ENCODE measurements around the gene ACSM2B.
"Not testable (repeated sequence)": the region's sequence is repeated elsewhere in the genome, so short reads cannot be mapped to it uniquely, and the experiment has no call there.

Gene ACSM2B

DNA sequence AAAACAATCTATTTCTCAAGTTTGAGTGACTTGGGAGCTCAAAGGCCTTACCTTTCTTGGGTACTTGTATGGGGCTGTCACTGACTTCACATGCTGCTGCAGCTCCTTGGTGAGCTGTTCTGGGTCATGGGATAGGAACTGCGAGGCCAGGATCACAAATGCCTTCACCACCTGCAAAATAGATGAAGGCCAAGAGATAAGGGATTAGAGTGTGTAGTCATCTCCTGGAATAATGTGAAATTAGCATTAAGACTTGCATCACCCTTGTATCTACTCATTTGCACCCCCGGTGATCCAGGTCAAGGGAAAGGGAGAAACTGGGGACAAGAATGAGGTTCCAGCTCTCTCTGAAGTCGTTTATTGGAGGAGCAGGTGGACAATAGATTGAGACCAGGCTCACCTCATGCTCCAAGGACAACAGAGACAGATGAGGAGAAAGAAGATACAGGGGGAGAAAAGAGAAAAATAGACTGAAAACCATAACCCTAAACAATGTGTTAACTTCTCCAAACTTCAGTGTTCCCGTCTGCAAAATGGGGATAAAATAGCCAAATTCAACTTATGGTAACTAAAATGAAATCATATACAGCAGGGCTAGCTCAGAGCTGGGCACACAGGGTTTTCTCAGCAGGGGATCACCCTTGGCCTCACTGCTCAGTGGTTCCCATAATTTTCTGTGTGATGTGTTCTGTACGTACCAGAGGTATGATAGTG lies 35.4 kb downstream of the ACSM2B start:
- not testable (repeated sequence) for DNase-seq (ENCODE audit: low read depth, low spot score); H3K27ac ChIP-seq

DNA sequence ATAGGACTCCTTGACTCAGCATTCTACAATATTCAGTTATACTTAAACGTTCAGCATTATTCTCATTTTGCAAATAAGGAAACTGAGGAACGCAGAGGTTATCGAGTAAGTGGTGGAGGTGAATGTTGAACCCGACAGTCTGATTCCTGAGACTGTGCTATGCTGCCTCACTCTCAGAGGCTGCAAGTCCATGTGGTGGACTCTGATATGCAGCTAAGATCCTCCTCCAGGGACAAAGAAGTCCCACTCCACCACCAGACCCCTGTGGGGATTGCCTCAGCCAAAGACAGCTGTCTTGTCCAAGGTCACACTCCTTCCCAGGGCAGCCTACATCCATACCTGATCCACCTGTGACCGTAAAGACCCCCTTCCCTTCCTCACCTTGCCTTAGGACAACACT lies 37.5 kb downstream of the ACSM2B start:
- no peak for DNase-seq (ENCODE audit: low read depth, low spot score)
- no peak overlapping the region for H3K27ac ChIP-seq

DNA sequence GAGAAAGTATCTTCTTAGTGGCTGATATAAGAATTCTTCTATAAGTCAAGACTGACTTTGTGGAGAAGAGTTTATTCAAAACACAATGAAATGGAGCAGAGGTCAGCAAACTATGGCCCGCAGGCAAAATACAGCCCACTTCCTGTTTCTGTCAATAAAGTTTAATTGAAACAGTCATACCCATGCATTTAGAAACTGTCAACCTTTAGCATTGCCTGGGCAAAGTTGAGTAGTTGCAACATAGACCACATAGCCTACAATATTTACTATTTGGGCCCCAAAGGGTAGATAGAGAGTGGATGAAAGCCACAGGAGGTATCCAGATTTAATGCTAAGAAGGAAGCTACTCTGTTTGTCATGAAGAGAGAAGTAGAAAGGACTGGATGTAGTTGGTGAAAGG lies 38.0 kb downstream of the ACSM2B start:
- no peak for DNase-seq (ENCODE audit: low read depth, low spot score)
- H3K27ac ChIP-seq: no peak overlapping the region

DNA sequence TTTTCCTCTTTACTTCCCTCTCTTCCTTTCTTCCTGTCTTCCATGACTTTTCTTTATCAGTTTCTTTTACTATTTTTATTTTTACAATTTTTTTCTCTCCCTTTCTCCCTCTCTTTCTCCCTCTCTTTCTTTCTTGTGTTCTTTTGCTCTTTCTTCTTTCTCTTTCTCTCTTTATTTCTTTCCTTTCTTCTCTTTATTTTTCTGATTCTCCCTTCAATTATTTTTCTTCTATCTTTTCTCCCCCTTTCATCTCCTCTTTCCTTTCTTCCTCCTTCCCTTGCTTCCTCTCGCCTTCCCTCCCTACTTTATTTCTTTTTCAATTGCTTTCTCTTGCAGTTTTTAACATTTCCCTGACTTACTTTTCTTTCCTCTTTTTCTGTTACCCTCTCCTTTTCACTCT lies 39.5 kb downstream of the ACSM2B start:
- not testable (repeated sequence) for H3K27ac ChIP-seq

DNA sequence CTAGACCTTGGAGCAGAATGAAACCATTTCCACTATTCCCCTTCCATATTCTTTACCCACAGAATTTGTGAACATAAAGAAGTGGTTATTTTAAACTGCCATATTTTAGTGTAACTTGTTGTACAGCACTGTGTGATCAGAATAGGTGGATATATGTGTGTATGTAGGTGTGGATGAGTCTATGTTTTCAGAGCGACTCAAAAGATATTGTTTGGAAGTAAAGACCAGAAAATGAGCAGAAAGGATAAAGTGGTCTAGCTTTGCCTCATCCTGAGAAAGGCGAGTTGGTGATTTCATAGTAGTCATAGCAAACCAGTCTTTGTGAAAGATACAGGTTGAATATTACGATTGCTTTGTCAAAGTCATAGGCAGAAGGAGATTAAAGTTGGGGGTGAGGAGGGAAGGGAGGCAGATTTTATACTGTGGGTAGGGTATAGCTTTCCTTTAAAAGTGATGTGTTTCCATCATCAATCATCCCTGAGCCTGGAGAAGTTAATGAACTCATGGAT lies 43.8 kb downstream of the ACSM2B start:
- H3K27ac ChIP-seq; DNase-seq (ENCODE audit: low read depth, low spot score): not testable (repeated sequence)

More for the DNA sequence above, 39.5 kb downstream of the ACSM2B start:
- DNase-seq (ENCODE audit: low read depth, low spot score): not testable (repeated sequence)

DNA sequence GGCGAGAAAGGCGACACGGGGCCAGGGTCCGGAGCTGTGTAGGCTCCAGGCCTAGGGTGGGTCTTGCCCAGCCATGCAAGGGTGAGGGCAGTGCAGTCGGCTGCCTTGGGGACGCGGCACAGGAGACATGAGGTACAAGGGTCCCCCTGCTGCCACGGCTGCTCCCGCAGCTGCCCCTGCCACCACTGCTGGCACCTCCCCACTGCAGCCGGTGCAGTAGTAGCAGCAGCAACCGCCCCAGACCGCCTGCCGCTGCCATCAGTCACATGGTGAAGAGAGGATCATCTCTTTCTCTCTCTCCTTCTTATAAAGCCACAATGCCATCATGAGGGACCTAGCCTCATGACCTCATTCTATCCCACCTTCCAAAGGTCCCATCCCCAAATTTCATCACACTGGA lies 44.4 kb downstream of the ACSM2B start:
- DNase-seq (ENCODE audit: low read depth, low spot score); H3K27ac ChIP-seq: not testable (repeated sequence)

DNA sequence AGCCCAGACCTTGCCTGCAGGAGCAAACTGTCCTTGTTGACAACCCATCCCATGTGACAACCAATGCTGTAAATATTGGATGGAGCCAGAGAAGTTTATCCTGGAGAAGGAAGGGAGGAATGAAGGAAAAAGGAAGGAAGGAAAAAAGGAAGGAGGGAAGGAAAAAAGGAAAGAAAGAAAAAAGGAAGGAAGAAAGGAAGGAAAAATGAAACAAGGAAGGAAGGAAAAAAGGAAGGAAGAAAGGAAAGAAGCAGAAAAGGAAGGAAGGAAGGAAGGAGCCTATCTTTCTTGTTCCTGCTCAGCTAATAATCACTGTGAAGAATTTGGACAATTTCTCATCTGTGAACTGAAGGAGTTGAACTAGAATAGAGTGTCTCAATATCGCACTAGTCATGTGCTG lies 56.1 kb downstream of the ACSM2B start:
- H3K27ac ChIP-seq: no peak overlapping the region
- no peak for DNase-seq (ENCODE audit: low read depth, low spot score)

DNA sequence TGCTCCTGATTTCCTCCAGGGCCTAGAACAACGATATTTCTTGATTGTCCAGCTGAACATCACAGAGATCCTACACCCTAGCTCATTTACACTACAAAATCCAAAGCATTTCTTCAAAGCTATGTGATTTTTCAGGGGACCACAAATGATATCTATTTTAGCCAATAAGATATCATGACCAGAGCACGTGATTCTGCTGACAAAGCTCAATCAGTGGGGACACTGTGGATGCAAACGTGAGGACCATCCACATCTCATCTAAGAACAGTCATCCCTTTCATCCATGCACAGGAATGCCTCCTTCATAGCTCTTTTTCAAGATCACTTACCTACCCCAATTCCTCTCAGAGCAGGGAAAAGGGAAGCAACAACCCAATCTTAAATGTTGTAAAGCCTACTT lies 56.9 kb downstream of the ACSM2B start:
- no peak for DNase-seq (ENCODE audit: low read depth, low spot score)
- no peak overlapping the region for H3K27ac ChIP-seq

DNA sequence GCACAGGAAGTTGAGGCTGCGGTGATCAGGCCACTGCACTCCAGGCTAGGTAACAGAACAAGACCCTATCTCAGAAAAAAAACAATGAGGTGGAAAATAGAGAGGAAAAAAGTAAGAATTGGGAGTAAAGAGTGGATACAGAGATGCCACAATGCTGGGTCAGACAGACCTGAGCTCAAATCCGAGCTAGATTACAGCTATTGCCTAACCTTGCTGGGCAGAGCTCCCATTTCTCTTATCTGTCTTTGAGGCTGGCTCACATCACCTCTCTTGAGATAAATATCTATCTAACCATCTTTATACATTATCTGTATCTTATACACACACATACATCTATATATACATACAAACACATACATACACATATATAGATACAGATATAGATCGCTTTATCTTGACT lies 59.0 kb downstream of the ACSM2B start:
- H3K27ac ChIP-seq: no peak overlapping the region

DNA sequence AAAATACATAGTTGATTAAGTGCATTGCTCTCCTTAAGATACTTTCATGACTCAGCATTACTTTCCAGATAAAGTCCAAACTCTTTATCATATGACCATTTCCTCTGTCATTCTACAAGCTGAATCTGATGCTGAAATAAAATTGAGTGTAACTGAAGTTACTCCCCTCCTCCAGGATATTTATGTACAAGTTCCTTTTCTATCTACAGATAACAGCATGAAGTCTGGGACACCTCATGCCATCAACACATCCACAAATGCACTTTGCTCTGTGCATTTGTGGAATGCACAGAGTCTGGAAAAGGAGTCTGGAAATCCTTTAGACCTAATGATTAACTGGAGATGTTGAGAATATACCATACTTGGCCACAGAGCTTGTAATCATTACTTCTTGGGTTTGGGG lies 60.5 kb downstream of the ACSM2B start:
- DNase-seq (ENCODE audit: low read depth, low spot score): no peak
- H3K27ac ChIP-seq: no peak overlapping the region

More for the DNA sequence above, 59.0 kb downstream of the ACSM2B start:
- DNase-seq (ENCODE audit: low read depth, low spot score): no peak

DNA sequence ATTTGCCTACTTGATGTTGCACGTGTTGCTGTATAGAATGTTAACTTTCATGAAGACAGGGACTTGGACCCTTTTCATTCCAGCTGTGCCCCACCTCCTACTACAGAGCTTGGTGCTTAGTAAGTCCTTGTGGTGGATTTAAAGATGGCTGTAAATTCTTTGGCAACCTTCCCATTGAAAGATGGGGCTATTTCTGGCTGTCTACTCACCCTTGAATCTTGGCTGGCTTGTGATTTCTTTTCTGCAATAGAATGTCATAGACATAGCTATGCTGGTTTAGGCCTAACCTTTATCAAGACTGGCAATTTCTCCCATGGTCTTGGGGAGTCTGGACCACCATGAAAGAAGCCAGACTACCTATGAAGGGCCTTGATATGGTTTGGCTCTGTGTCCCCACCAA lies 65.8 kb downstream of the ACSM2B start:
- H3K27ac ChIP-seq: no peak overlapping the region
- DNase-seq (ENCODE audit: low read depth, low spot score): no peak

DNA sequence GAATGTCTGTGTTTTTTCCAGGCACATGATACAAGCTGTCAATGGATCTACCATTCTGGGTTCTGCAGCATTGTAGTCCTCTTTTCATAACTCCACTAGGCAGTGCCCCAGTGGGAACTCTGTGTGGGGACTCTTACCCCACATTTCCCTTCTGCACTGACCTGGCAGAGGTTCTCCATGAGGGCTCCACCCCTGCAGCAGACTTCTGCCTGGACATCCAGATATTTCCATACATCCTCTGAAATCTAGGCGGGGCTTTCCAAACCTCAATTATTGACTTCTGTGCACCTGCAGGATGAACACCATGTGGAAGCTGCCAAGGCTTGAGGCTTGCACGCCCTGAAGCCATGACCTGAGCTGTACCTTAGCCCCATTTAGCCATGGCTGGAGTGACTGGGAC lies 68.9 kb downstream of the ACSM2B start:
- DNase-seq (ENCODE audit: low read depth, low spot score): no peak
- no peak overlapping the region for H3K27ac ChIP-seq

DNA sequence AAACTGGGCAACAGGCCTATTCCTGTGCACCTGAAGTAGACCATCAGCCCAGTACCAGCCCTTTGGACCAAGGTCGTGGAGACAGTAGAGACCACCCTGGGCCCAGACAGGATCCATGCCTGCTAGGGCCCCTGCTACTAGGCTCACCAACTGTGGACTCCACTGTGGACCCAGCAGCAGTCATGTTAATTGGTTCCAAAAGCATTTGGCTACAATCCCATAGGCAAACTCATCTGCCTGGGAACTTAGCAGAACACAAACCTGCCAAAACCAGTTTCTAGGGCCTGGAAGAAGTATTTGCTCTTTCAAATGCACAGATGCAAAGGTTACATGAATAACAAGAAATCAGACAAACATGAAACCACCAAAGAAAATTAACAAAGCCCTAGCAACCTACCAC lies 71.7 kb downstream of the ACSM2B start:
- DNase-seq (ENCODE audit: low read depth, low spot score): no peak
- no peak overlapping the region for H3K27ac ChIP-seq

DNA sequence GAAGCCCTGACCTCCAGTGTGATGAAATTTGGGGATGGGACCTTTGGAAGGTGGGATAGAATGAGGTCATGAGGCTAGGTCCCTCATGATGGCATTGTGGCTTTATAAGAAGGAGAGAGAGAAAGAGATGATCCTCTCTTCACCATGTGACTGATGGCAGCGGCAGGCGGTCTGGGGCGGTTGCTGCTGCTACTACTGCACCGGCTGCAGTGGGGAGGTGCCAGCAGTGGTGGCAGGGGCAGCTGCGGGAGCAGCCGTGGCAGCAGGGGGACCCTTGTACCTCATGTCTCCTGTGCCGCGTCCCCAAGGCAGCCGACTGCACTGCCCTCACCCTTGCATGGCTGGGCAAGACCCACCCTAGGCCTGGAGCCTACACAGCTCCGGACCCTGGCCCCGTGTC lies 84.7 kb downstream of the ACSM2B start:
- H3K27ac ChIP-seq; DNase-seq (ENCODE audit: low read depth, low spot score): not testable (repeated sequence)

DNA sequence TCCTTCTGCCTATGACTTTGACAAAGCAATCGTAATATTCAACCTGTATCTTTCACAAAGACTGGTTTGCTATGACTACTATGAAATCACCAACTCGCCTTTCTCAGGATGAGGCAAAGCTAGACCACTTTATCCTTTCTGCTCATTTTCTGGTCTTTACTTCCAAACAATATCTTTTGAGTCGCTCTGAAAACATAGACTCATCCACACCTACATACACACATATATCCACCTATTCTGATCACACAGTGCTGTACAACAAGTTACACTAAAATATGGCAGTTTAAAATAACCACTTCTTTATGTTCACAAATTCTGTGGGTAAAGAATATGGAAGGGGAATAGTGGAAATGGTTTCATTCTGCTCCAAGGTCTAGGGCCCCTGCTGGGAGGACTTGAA lies 85.2 kb downstream of the ACSM2B start:
- not testable (repeated sequence) for DNase-seq (ENCODE audit: low read depth, low spot score); H3K27ac ChIP-seq

Measured in epithelial cell of prostate (primary cell).